ENCODE measurements around the gene TIRAP.

TIRAP gene

GRCh38 chr11:126282736-126283591, at the start of gene TIRAP:
Gene TIRAP, plus strand, starts transcription at chr11:126283093. Its CDS starts 7,802 bp downstream, at chr11:126290895.
- TF ChIP-seq, protein P1, sequence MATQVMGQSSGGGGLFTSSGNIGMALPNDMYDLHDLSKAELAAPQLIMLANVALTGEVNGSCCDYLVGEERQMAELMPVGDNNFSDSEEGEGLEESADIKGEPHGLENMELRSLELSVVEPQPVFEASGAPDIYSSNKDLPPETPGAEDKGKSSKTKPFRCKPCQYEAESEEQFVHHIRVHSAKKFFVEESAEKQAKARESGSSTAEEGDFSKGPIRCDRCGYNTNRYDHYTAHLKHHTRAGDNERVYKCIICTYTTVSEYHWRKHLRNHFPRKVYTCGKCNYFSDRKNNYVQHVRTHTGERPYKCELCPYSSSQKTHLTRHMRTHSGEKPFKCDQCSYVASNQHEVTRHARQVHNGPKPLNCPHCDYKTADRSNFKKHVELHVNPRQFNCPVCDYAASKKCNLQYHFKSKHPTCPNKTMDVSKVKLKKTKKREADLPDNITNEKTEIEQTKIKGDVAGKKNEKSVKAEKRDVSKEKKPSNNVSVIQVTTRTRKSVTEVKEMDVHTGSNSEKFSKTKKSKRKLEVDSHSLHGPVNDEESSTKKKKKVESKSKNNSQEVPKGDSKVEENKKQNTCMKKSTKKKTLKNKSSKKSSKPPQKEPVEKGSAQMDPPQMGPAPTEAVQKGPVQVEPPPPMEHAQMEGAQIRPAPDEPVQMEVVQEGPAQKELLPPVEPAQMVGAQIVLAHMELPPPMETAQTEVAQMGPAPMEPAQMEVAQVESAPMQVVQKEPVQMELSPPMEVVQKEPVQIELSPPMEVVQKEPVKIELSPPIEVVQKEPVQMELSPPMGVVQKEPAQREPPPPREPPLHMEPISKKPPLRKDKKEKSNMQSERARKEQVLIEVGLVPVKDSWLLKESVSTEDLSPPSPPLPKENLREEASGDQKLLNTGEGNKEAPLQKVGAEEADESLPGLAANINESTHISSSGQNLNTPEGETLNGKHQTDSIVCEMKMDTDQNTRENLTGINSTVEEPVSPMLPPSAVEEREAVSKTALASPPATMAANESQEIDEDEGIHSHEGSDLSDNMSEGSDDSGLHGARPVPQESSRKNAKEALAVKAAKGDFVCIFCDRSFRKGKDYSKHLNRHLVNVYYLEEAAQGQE (IDR thresholded peaks at IDR 0.05; ENCODE audit: low read depth) = no peak; the same call in 1 of the 2 replicates
- TF ChIP-seq USF1 (IDR thresholded peaks at IDR 0.05) = no peak
- 0 out of 2 replicates have a peak, but pooled peaks have one; percentile 30 for TF ChIP-seq EGR1 (IDR thresholded peaks at IDR 0.05)
- peak; percentile 81 for TF ChIP-seq TAF1 (IDR thresholded peaks at IDR 0.05; ENCODE audit: low read depth)
- peak; percentile 33; the same call in 1 of the 2 replicates for TF ChIP-seq MAX (IDR thresholded peaks at IDR 0.05)
- no peak for TF ChIP-seq TEAD4 (IDR thresholded peaks at IDR 0.05)
- no peak for TF ChIP-seq TCF12 (IDR thresholded peaks at IDR 0.05; ENCODE audit: low read depth)
- TF ChIP-seq YY1 (IDR thresholded peaks at IDR 0.05; ENCODE audit: low read depth) = peak; percentile 37; the same call in 1 of the 2 replicates
- TF ChIP-seq RAD21 (IDR thresholded peaks at IDR 0.05; ENCODE audit: low read depth) = no peak
- no peak; the same call in 1 of the 2 replicates for TF ChIP-seq ZBTB7A (IDR thresholded peaks at IDR 0.05; ENCODE audit: low read depth)
- no peak for TF ChIP-seq FOXM1 (IDR thresholded peaks at IDR 0.05; ENCODE audit: borderline replicate concordance, low read depth)
- no peak for TF ChIP-seq CREB1 (IDR thresholded peaks at IDR 0.05; ENCODE audit: low read depth)
- TF ChIP-seq NFIC (IDR thresholded peaks at IDR 0.05) = no peak
- TF ChIP-seq EP300 (IDR thresholded peaks at IDR 0.05; ENCODE audit: borderline replicate concordance) = no peak
- TF ChIP-seq CEBPB (IDR thresholded peaks at IDR 0.05) = no peak

GRCh38 chr11:126233391-126233790, 49.5 kb upstream of the TIRAP start:
- TF ChIP-seq MAX (IDR thresholded peaks at IDR 0.05) (no peak), RAD21 (IDR thresholded peaks at IDR 0.05; ENCODE audit: low read depth) (no peak), EGR1 (IDR thresholded peaks at IDR 0.05) (no peak), TCF12 (IDR thresholded peaks at IDR 0.05; ENCODE audit: low read depth) (no peak)
- TF ChIP-seq, protein P1 (IDR thresholded peaks at IDR 0.05; ENCODE audit: low read depth) = no peak

DNA sequence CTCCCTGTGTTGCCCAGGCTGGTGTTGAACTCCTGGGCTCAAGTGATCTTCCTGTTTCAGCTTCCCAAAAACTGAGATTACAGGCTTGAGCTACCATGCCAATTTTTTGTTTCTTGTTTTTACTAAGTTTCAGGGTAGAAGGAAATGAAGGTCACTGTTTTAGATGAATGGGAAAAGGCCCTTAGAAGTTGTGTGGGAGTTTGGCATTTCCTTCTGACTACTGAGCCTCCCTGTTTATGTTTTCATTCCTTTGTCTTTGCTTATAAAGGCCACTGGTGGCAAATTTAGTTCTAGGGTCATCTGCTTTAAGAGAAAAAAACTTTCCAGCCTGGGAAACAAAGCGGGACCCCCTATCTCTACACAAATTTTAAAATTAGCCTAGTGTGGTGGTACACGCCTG, 36.3 kb upstream of the TIRAP start:
- TF ChIP-seq RAD21 (IDR thresholded peaks at IDR 0.05; ENCODE audit: low read depth) (no peak), YY1 (IDR thresholded peaks at IDR 0.05; ENCODE audit: low read depth) (no peak), TCF12 (IDR thresholded peaks at IDR 0.05; ENCODE audit: low read depth) (no peak)
- TF ChIP-seq, protein P1 (IDR thresholded peaks at IDR 0.05; ENCODE audit: low read depth) = no peak

DNA sequence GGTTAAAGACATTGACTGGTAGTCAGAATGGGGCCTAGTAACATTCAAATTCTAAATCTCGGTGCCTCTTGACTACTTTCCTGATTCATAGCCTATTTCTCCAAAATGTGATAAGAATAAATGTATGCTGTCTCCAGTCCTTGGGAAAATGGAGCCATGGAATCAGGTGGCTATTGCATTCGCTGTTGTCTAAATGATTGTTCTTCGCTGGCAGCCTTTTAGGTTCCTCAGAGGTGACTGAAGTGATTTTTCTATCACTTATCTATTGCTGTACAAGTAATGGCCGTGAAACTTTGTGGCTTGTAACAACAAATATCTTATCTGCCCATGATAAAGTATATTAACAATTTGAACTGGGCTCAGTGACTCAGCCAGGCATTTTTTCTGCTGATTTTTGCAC, 29.6 kb upstream of the TIRAP start:
- TF ChIP-seq YY1 (IDR thresholded peaks at IDR 0.05; ENCODE audit: low read depth) (no peak), FOXM1 (IDR thresholded peaks at IDR 0.05; ENCODE audit: borderline replicate concordance, low read depth) (no peak), CREB1 (IDR thresholded peaks at IDR 0.05; ENCODE audit: low read depth) (no peak), EGR1 (IDR thresholded peaks at IDR 0.05) (no peak)
- TF ChIP-seq, protein P1 (IDR thresholded peaks at IDR 0.05; ENCODE audit: low read depth) = no peak

Data from Ishikawa (cell line).